Esophagus (tissue), 2 donors: ENCODE measurements around the gene FBXL3. TPM values are rescaled to one million over a fixed set of nuclear protein-coding genes. Genes with fewer than 3 reads are reported as not detected.
"Not testable (repeated sequence)": the region's sequence is repeated elsewhere in the genome, so short reads cannot be mapped to it uniquely, and the experiment has no call there.

Source experiments
- H3K27ac ChIP-seq, 2 donors: one replicate each; pipeline ENCODE4 v1.5.1; 2013; ENCODE audit warnings: low read depth in 2 of 2, mild to moderate bottlenecking in 2 of 2, inconsistent platforms in 1 of 2, low read length in 1 of 2, moderate library complexity in 1 of 2
- H3K27me3 ChIP-seq, 2 donors: one replicate each; pipeline ENCODE4 v1.6.1; 2013; ENCODE audit warnings: low read length in 2 of 2, control low read depth in 1 of 2, mild to moderate bottlenecking in 1 of 2; ENCODE audit not compliant: insufficient read depth in 2 of 2, control insufficient read depth in 1 of 2
- H3K36me3 ChIP-seq, 2 donors: one replicate each; pipeline ENCODE4 v1.6.1; 2013; ENCODE audit warnings: low read length in 1 of 2; ENCODE audit not compliant: control insufficient read depth in 2 of 2, insufficient read depth in 2 of 2
- H3K4me1 ChIP-seq, 2 donors: one replicate each; pipeline ENCODE4 v1.6.1; 2013; ENCODE audit warnings: low read length in 1 of 2; ENCODE audit not compliant: control insufficient read depth in 2 of 2, insufficient read depth in 2 of 2
- H3K4me3 ChIP-seq, 2 donors: one replicate each; pipeline ENCODE4 v1.5.1; 2013; ENCODE audit warnings: low read length in 2 of 2, mild to moderate bottlenecking in 2 of 2, low read depth in 1 of 2, moderate library complexity in 1 of 2
- H3K9me3 ChIP-seq, 2 donors: one replicate each; pipeline ENCODE4 v1.6.1; 2013; ENCODE audit warnings: mild to moderate bottlenecking in 2 of 2, low read depth in 1 of 2, low read length in 1 of 2, moderate library complexity in 1 of 2; ENCODE audit not compliant: control insufficient read depth in 2 of 2, insufficient read depth in 1 of 2
- WGBS, 2 donors: extraction: QIAGEN DNeasy Blood & Tissue Kit; methylation state at CpG; one replicate each; pipeline ENCODE4 v1.1.7; 2013; 5-methylcytosine and 5-hydroxymethylcytosine counted together
- polyA plus RNA-seq, 2 donors: library from polyadenylated mRNA; stranded (reverse); fragments of 200-250 nt; gene quantifications; one replicate each; pipeline ENCODE4 v1.2.3, GENCODE V29; 2013
- donor health status: healthy with polysubstance abuse.
- donor health status: Bipolar disorder and iron deficiency.

FBXL3 gene
- polyA plus RNA-seq, 2 donors: 11.5 to 17.9 TPM

DNA sequence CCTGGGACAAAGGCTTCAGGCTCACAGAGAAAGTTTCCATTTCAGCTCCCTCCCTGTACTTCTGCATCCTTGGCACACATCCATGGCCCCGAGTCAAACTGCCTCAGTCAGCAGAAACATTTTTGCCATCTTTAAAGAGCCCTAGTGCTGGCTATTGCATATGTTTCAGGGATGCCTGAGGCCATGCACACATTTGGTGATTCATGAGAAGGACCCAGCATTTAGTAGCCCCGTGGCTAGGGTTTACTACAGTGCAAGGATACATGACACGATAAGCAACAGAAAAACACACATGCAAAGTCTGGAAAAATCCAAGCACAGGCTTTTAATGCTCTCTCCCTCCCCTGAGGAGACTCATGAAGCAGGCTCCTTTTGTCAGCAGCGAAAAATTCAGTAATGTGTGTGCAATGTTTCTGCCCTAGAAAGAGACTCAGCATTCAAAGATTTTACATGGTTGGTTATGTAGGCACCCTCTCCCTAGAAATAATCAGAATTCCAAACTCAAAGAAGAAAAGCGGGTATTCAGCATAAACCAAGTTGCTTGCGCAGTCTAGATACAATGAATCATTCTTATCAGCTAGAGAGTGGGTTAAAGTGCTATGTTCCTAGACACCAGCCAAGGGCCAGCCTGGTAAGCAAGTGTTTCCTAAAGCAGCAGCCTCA, 61.1 kb downstream of the FBXL3 start:
- 48 to 59% methylated on average over 6 of the region's 6 CpGs for WGBS, 2 donors
- Histone ChIP-seq H3K4me1 (no peaks in the 10 kb centered on the region), H3K27me3 (no peaks in the 10 kb centered on the region)

DNA sequence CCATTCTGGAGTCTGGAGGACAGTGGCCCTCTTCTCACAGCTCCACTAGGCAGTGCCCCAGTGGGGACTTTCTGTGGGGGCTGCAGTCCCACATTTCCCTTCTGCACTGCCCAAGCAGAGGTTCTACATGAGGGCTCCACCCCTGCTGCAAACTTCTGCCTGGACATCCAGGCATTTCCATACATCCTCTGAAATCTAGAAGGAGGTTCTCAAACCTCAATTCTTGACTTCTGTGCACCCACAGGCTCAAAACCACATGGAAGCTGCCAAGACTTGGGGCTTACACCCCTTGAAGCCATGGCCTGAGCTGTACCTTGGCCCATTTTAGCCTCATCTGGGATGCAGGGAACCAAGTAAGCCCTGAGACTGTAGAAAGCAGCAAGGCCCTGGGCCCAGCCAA, 67.2 kb downstream of the FBXL3 start:
- H3K27ac ChIP-seq, H3K9me3 ChIP-seq, H3K27me3 ChIP-seq, H3K4me3 ChIP-seq, H3K36me3 ChIP-seq, H3K4me1 ChIP-seq: not testable (repeated sequence)

More for the DNA sequence above, 61.1 kb downstream of the FBXL3 start:
- Histone ChIP-seq H3K4me3 (no peak overlapping the region), H3K36me3 (no peaks in the 10 kb centered on the region), H3K27ac (no peak overlapping the region), H3K9me3 (no peaks in the 10 kb centered on the region)

DNA sequence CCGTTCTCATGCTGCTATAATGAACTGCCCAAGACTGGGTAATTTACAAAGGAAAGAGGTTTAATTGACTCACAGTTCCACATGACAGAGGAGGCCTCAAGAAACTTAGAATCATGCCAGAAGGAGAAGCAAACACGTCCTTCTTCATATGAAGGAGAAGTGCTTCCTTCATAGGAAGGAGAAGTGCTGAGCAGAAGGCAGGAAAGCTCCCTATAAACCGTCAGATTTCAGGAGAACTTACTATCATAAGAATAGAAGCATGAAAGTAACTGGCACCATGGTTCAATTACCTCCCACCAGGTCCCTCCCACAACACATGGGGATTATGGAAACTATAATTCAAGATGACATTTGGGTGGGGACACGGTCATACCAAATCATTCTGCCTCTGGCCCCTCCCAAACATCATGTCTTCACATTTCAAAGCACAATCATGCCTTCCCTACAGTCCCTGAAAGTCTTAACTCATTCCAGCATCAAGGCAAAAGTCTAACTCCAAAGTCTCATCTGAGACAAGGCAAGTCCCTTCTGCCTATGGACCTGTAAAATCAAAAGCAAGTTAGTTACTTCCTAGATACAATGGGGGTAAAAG, 68.0 kb downstream of the FBXL3 start:
- 69 to 77% methylated on average over 4 of the region's 4 CpGs for WGBS, 2 donors
- no peaks in the 10 kb centered on the region for H3K36me3 ChIP-seq
- H3K4me1 ChIP-seq: no peaks in the 10 kb centered on the region
- no peak overlapping the region for H3K4me3 ChIP-seq
- H3K27me3 ChIP-seq: no peaks in the 10 kb centered on the region
- H3K27ac ChIP-seq: no peak overlapping the region
- peaks cover 0 to 3% of the 10 kb centered on the region in 2 donors for H3K9me3 ChIP-seq

DNA sequence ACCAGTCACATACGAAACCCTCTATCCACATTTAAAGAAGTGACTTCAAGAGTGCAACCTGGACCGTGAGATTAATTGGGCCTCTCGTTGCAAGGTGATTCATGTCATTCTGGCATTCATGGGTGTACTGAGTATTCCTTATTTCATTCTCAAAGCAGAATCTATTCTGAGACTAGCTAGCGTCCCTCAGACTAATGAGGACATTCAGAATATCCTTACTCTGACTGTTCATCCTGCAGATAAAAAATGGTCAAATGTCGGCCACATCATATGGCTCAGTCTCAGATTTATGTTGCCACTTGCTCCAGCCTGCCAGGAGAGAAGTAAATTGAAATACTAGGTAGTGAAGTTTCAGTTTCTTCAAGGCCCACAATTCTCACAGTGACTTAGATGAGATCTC, 71.3 kb downstream of the FBXL3 start:
- no peak overlapping the region for H3K27ac ChIP-seq
- no peaks in the 10 kb centered on the region for H3K27me3 ChIP-seq
- H3K9me3 ChIP-seq: peaks cover 0 to 3% of the 10 kb centered on the region in 2 donors
- 84 to 86% methylated on average over 5 of the region's 5 CpGs for WGBS, 2 donors
- no peak overlapping the region for H3K4me3 ChIP-seq
- H3K36me3 ChIP-seq: no peaks in the 10 kb centered on the region
- H3K4me1 ChIP-seq: no peaks in the 10 kb centered on the region

Other genes starting within 250 kb of the FBXL3 start
- 1 to 10 TPM; 4.1 to 6.6 TPM for gene KCTD12, start 140.8 kb downstream of the FBXL3 start, polyA plus RNA-seq
- not detected for gene ACOD1, start 78.6 kb downstream of the FBXL3 start, polyA plus RNA-seq
- gene CLN5, start 35.1 kb downstream of the FBXL3 start, polyA plus RNA-seq: 1 to 10 TPM; 6.1 to 7.4 TPM